AG10803 (cell line): Measurements from ENCODE around the gene FUT8.

Experiments
- DNase-seq: peaks from one replicate; pipeline ENCODE4 v3.0.0; 2010; ENCODE audit warnings: low read depth
- H3K4me3 ChIP-seq: 2 replicates; pipeline ENCODE4 v1.5.1; 2011; ENCODE audit warnings: mild to moderate bottlenecking, low read length, control low read depth
- CTCF ChIP-seq: conservative IDR thresholded peaks from 2 replicates; pipeline ENCODE4 v1.5.1; 2011; ENCODE audit warnings: mild to moderate bottlenecking, low read length, control low read depth, inconsistent platforms

FUT8 gene

GRCh38 chr14:65554837-65555236 lies 142.3 kb downstream of the FUT8 start:
- DNase-seq, result no peak

GRCh38 chr14:65555358-65555757 lies 142.8 kb downstream of the FUT8 start:
- H3K4me3 ChIP-seq, result no peak overlapping the region
- no peak for TF ChIP-seq CTCF
- no peak for DNase-seq

More at GRCh38 chr14:65554837-65555236, 142.3 kb downstream of the FUT8 start:
- no peak overlapping the region for H3K4me3 ChIP-seq
- no peak for TF ChIP-seq CTCF

- TF ChIP-seq CTCF, result no peak
- no peak overlapping the region for H3K4me3 ChIP-seq
- no peak for DNase-seq
These were observed 145.8 kb downstream of the FUT8 start for GRCh38 chr14:65558363-65558762.

GRCh38 chr14:65560340-65561027 lies 148.0 kb downstream of the FUT8 start:
- H3K4me3 ChIP-seq, result no peak overlapping the region
- TF ChIP-seq CTCF, result no peak
- DNase-seq, result peak; percentile 40

GRCh38 chr14:65564370-65564769 lies 151.8 kb downstream of the FUT8 start:
- no peak for DNase-seq
- no peak for TF ChIP-seq CTCF
- no peak overlapping the region for H3K4me3 ChIP-seq

GRCh38 chr14:65565948-65566347 lies 153.4 kb downstream of the FUT8 start:
- no peak overlapping the region for H3K4me3 ChIP-seq
- TF ChIP-seq CTCF, result no peak
- peak; percentile 59 for DNase-seq

GRCh38 chr14:65566820-65567522 lies 154.4 kb downstream of the FUT8 start:
- DNase-seq, result no peak
- H3K4me3 ChIP-seq, result no peak overlapping the region
- no peak for TF ChIP-seq CTCF
